ENCODE results near the gene STPG2.
"Not testable (repeated sequence)": the region's sequence is repeated elsewhere in the genome, so short reads cannot be mapped to it uniquely, and the experiment has no call there.

Gene STPG2

GRCh38 chr4:97903436-97904189 lies 239.7 kb downstream of the STPG2 start:
- not testable (repeated sequence) for H3K14ac ChIP-seq (ENCODE audit: low read length in 2 of 2); H2BK12ac ChIP-seq (ENCODE audit: low read length in 2 of 2); H3K4me3 ChIP-seq (ENCODE audit: insufficient read depth in 1 of 2, low read depth in 1 of 2, low read length in 2 of 2); H3K36me3 ChIP-seq (ENCODE audit: control insufficient read depth in 1 of 2, insufficient read depth in 2 of 2, low read depth in 1 of 2, low read length in 2 of 2); H2AFZ ChIP-seq (ENCODE audit: low read depth, low read length); H2BK5ac ChIP-seq (ENCODE audit: low read depth, low read length, poor library complexity, severe bottlenecking); H2BK120ac ChIP-seq (ENCODE audit: low read depth, low read length); H3K4ac ChIP-seq (ENCODE audit: low read depth in 1 of 2, low read length in 2 of 2); H3K27ac ChIP-seq (ENCODE audit: low read length, poor library complexity, severe bottlenecking); DNase-seq; H4K91ac ChIP-seq (ENCODE audit: low read length); H2BK15ac ChIP-seq (ENCODE audit: low read depth, poor library complexity, severe bottlenecking); H4K8ac ChIP-seq (ENCODE audit: low read length); H3K23ac ChIP-seq (ENCODE audit: low read length in 2 of 2); H2AK5ac ChIP-seq (ENCODE audit: low read length, severe bottlenecking); H3K79me1 ChIP-seq (replicated peaks; ENCODE audit: low read length, poor library complexity, severe bottlenecking); H3K9ac ChIP-seq (ENCODE audit: low read length); H3K4me1 ChIP-seq (ENCODE audit: control insufficient read depth, insufficient read depth, low read depth, low read length); H3K4me2 ChIP-seq (ENCODE audit: low read length, poor library complexity, severe bottlenecking); H3K18ac ChIP-seq (ENCODE audit: low read depth in 1 of 2, low read length in 2 of 2); H3K27me3 ChIP-seq (ENCODE audit: control insufficient read depth in 1 of 2, insufficient read depth in 1 of 2, low read length in 2 of 2)
- WGBS = 71% methylated on average over 23 of the region's 23 CpGs
- peaks cover 13% of the 10 kb centered on the region for H3K9me3 ChIP-seq (ENCODE audit: control insufficient read depth, low read length)

- 100% methylated on average over 2 of the region's 2 CpGs for WGBS
- H2AFZ ChIP-seq (ENCODE audit: low read depth, low read length) = no peak overlapping the region
These were observed 243.0 kb downstream of the STPG2 start for GRCh38 chr4:97900229-97900628.

DNA sequence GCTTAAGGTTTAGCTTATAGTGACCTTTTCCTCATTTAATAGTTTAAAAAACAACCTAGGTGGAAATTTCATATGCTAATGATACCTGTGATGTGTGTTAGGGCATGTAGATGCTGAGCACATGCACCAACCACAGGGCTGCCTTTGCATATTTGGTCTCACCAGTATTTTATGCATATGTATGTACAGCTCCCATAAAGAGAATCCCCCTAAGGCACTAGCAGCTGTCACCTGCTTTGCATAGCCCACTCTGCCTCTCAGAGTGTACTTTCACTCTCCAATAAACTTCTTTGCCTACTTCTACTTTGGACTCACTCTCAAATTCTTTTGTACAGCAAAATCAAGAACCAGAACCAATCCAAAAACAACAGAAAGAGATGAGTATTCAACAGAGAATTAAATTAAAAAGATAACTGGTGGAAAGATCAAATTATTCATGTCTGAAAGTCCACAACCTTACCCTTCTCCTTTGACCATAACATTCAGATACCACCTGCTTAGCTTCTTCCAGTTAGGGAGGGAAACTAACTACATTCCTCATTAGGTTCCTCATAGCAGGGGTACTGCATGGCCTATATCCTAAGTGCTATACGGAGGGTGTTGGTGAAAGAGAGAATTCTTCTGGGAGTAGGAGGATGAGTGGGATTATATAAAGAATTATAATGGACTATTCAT lies 250.5 kb downstream of the STPG2 start:
- H3K18ac ChIP-seq (ENCODE audit: low read depth in 1 of 2, low read length in 2 of 2) = no peak overlapping the region
- no CpG with 5 or more reads among the region's 1 CpG for WGBS
- H3K9me3 ChIP-seq (ENCODE audit: control insufficient read depth, low read length) = no peaks in the 10 kb centered on the region
- H2AFZ ChIP-seq (ENCODE audit: low read depth, low read length) = no peak overlapping the region
- DNase-seq = no peak
- no peaks in the 10 kb centered on the region for H3K4me1 ChIP-seq (ENCODE audit: control insufficient read depth, insufficient read depth, low read depth, low read length)
- H3K79me1 ChIP-seq (replicated peaks; ENCODE audit: low read length, poor library complexity, severe bottlenecking) = no peaks in the 10 kb centered on the region
- no peak overlapping the region for H3K14ac ChIP-seq (ENCODE audit: low read length in 2 of 2)
- H3K23ac ChIP-seq (ENCODE audit: low read length in 2 of 2) = no peak overlapping the region
- no peak overlapping the region for H2AK5ac ChIP-seq (ENCODE audit: low read length, severe bottlenecking)
- H3K27me3 ChIP-seq (ENCODE audit: control insufficient read depth in 1 of 2, insufficient read depth in 1 of 2, low read length in 2 of 2) = no peaks in the 10 kb centered on the region
- no peak overlapping the region for H2BK5ac ChIP-seq (ENCODE audit: low read depth, low read length, poor library complexity, severe bottlenecking)
- no peak overlapping the region for H3K4me3 ChIP-seq (ENCODE audit: insufficient read depth in 1 of 2, low read depth in 1 of 2, low read length in 2 of 2)
- no peak overlapping the region for H3K27ac ChIP-seq (ENCODE audit: low read length, poor library complexity, severe bottlenecking)
- H2BK120ac ChIP-seq (ENCODE audit: low read depth, low read length) = no peak overlapping the region
- H4K91ac ChIP-seq (ENCODE audit: low read length) = no peak overlapping the region
- no peak overlapping the region for H3K4ac ChIP-seq (ENCODE audit: low read depth in 1 of 2, low read length in 2 of 2)
- H3K4me2 ChIP-seq (ENCODE audit: low read length, poor library complexity, severe bottlenecking) = no peak overlapping the region
- no peak overlapping the region for H4K8ac ChIP-seq (ENCODE audit: low read length)
- no peak overlapping the region for H2BK15ac ChIP-seq (ENCODE audit: low read depth, poor library complexity, severe bottlenecking)
- no peaks in the 10 kb centered on the region for H3K36me3 ChIP-seq (ENCODE audit: control insufficient read depth in 1 of 2, insufficient read depth in 2 of 2, low read depth in 1 of 2, low read length in 2 of 2)
- no peak overlapping the region for H2BK12ac ChIP-seq (ENCODE audit: low read length in 2 of 2)
- H3K9ac ChIP-seq (ENCODE audit: low read length) = no peak overlapping the region

More at GRCh38 chr4:97900229-97900628, 243.0 kb downstream of the STPG2 start:
- no peak overlapping the region for H2BK12ac ChIP-seq (ENCODE audit: low read length in 2 of 2)
- no peak overlapping the region for H2BK15ac ChIP-seq (ENCODE audit: low read depth, poor library complexity, severe bottlenecking)
- H2BK120ac ChIP-seq (ENCODE audit: low read depth, low read length) = no peak overlapping the region
- no peak overlapping the region for H4K91ac ChIP-seq (ENCODE audit: low read length)
- no peak overlapping the region for H3K4ac ChIP-seq (ENCODE audit: low read depth in 1 of 2, low read length in 2 of 2)
- no peak overlapping the region for H3K18ac ChIP-seq (ENCODE audit: low read depth in 1 of 2, low read length in 2 of 2)
- no peak overlapping the region for H2AK5ac ChIP-seq (ENCODE audit: low read length, severe bottlenecking)
- no peak overlapping the region for H3K27ac ChIP-seq (ENCODE audit: low read length, poor library complexity, severe bottlenecking)
- H3K79me1 ChIP-seq (replicated peaks; ENCODE audit: low read length, poor library complexity, severe bottlenecking) = no peaks in the 10 kb centered on the region
- no peak overlapping the region for H2BK5ac ChIP-seq (ENCODE audit: low read depth, low read length, poor library complexity, severe bottlenecking)
- no peaks in the 10 kb centered on the region for H3K27me3 ChIP-seq (ENCODE audit: control insufficient read depth in 1 of 2, insufficient read depth in 1 of 2, low read length in 2 of 2)
- H3K36me3 ChIP-seq (ENCODE audit: control insufficient read depth in 1 of 2, insufficient read depth in 2 of 2, low read depth in 1 of 2, low read length in 2 of 2) = no peaks in the 10 kb centered on the region
- no peak overlapping the region for H4K8ac ChIP-seq (ENCODE audit: low read length)
- no peak overlapping the region for H3K23ac ChIP-seq (ENCODE audit: low read length in 2 of 2)
- H3K4me3 ChIP-seq (ENCODE audit: insufficient read depth in 1 of 2, low read depth in 1 of 2, low read length in 2 of 2) = no peak overlapping the region
- DNase-seq = no peak
- no peak overlapping the region for H3K4me2 ChIP-seq (ENCODE audit: low read length, poor library complexity, severe bottlenecking)
- no peak overlapping the region for H3K14ac ChIP-seq (ENCODE audit: low read length in 2 of 2)
- H3K9me3 ChIP-seq (ENCODE audit: control insufficient read depth, low read length) = peaks cover 18% of the 10 kb centered on the region
- H3K4me1 ChIP-seq (ENCODE audit: control insufficient read depth, insufficient read depth, low read depth, low read length) = no peaks in the 10 kb centered on the region
- no peak overlapping the region for H3K9ac ChIP-seq (ENCODE audit: low read length)

GRCh38 chr4:97879942-97880341 lies 263.3 kb downstream of the STPG2 start:
- DNase-seq = no peak
- Histone ChIP-seq H3K9ac (ENCODE audit: low read length) (no peak overlapping the region), H2BK12ac (ENCODE audit: low read length in 2 of 2) (no peak overlapping the region), H3K14ac (ENCODE audit: low read length in 2 of 2) (no peak overlapping the region), H2BK120ac (ENCODE audit: low read depth, low read length) (no peak overlapping the region), H3K36me3 (ENCODE audit: control insufficient read depth in 1 of 2, insufficient read depth in 2 of 2, low read depth in 1 of 2, low read length in 2 of 2) (no peaks in the 10 kb centered on the region), H3K4me1 (ENCODE audit: control insufficient read depth, insufficient read depth, low read depth, low read length) (no peaks in the 10 kb centered on the region), H2BK5ac (ENCODE audit: low read depth, low read length, poor library complexity, severe bottlenecking) (no peak overlapping the region), H3K27me3 (ENCODE audit: control insufficient read depth in 1 of 2, insufficient read depth in 1 of 2, low read length in 2 of 2) (no peaks in the 10 kb centered on the region), H2AFZ (ENCODE audit: low read depth, low read length) (no peak overlapping the region), H2BK15ac (ENCODE audit: low read depth, poor library complexity, severe bottlenecking) (no peak overlapping the region), H3K27ac (ENCODE audit: low read length, poor library complexity, severe bottlenecking) (no peak overlapping the region), H3K79me1 (replicated peaks; ENCODE audit: low read length, poor library complexity, severe bottlenecking) (no peaks in the 10 kb centered on the region), H3K9me3 (ENCODE audit: control insufficient read depth, low read length) (no peaks in the 10 kb centered on the region), H3K23ac (ENCODE audit: low read length in 2 of 2) (no peak overlapping the region), H2AK5ac (ENCODE audit: low read length, severe bottlenecking) (no peak overlapping the region), H4K91ac (ENCODE audit: low read length) (no peak overlapping the region), H3K4me2 (ENCODE audit: low read length, poor library complexity, severe bottlenecking) (no peak overlapping the region), H3K4me3 (ENCODE audit: insufficient read depth in 1 of 2, low read depth in 1 of 2, low read length in 2 of 2) (no peak overlapping the region), H3K4ac (ENCODE audit: low read depth in 1 of 2, low read length in 2 of 2) (no peak overlapping the region), H4K8ac (ENCODE audit: low read length) (no peak overlapping the region), H3K18ac (ENCODE audit: low read depth in 1 of 2, low read length in 2 of 2) (no peak overlapping the region)
- WGBS = 80% methylated on average over 1 of the region's 2 CpGs
